COLO668 (cell line): ENCODE data around the gene BCORL1.

ENCODE experiments used
- DNase-seq: peaks from one replicate; lab custom pipeline; 2025; ENCODE audit not compliant: unreplicated experiment; lab: John Stamatoyannopoulos, UW

The BCORL1 gene, protein sequence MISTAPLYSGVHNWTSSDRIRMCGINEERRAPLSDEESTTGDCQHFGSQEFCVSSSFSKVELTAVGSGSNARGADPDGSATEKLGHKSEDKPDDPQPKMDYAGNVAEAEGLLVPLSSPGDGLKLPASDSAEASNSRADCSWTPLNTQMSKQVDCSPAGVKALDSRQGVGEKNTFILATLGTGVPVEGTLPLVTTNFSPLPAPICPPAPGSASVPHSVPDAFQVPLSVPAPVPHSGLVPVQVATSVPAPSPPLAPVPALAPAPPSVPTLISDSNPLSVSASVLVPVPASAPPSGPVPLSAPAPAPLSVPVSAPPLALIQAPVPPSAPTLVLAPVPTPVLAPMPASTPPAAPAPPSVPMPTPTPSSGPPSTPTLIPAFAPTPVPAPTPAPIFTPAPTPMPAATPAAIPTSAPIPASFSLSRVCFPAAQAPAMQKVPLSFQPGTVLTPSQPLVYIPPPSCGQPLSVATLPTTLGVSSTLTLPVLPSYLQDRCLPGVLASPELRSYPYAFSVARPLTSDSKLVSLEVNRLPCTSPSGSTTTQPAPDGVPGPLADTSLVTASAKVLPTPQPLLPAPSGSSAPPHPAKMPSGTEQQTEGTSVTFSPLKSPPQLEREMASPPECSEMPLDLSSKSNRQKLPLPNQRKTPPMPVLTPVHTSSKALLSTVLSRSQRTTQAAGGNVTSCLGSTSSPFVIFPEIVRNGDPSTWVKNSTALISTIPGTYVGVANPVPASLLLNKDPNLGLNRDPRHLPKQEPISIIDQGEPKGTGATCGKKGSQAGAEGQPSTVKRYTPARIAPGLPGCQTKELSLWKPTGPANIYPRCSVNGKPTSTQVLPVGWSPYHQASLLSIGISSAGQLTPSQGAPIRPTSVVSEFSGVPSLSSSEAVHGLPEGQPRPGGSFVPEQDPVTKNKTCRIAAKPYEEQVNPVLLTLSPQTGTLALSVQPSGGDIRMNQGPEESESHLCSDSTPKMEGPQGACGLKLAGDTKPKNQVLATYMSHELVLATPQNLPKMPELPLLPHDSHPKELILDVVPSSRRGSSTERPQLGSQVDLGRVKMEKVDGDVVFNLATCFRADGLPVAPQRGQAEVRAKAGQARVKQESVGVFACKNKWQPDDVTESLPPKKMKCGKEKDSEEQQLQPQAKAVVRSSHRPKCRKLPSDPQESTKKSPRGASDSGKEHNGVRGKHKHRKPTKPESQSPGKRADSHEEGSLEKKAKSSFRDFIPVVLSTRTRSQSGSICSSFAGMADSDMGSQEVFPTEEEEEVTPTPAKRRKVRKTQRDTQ (N-terminal part only)

DNA sequence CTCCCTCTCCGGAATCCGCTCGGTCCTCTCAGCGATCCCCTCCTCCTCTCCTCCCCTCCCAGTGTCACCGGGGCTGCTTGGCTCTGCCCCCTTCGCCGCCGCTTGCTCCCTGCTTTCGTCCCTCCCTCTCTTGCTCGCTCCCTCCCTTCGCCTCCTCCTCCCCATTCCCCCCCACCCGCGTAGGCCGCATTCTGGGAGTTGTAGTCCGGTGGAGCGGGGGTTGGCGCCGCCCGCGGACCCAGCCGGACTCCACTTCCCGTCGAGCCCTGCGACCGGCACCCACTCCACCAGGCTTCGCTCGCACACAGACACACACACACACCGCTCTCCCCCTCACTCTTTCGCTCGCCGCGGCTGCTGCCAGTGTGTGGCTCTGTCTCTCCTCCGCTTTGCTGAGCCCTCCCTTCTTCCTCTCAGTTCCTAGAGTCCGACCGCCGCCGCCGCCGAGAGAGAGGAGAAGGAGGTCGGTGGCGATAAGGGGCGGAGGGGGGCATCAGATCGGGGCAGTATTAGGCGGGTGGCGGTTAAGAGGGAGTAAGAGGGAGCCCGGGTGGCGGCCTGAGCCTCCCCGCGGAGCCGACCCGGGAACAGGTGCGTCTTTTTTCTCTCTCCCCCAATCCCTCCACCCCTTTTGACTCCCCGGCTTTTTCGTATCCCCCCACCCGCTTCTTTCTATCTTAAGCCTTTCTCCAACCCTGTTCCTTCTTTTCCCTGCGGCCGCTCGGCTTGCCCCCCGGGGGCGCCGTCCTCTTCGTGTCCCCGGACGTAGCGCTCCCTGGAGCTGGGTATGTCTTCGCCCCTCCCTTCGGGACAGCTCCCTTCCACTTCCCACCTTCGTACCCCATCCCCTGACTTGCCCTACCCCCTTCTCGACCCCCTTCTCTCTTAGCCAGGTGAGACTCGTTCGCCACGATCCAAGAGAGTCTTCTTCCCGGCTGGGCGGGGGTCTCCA is at the start of gene BCORL1:
BCORL1 (plus strand) TSS at position 336 of the 952 bp plus-strand sequence. CDS start 22,597 bp downstream, outside the sequence.
- DNase-seq: peak; percentile 88

DNA sequence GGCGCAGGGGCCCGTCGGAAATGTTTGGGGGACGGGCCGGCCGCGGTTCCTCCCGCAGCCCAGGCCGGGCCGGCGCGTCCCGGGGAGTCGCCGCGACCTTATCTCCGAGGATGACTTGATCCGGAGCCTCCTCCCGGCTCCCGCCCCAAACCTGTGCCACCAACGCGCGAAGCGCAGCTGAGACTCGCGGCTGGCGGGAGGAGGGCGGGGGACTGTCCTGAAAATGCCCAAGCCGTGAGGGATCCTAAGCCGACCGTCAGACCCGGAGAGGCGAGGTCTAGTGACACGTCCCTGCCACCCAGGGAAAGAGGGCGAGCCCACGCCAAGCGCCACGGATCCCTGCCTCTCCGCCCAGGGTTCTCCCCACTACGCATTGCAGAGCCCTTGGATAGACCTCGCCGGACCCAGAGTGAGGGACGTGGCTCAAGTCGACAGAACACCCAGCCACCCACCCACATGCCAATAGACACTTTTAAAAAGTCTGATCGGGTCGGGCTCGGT is 49.6 kb upstream of the BCORL1 start:
- peak; percentile 16 for DNase-seq

DNA sequence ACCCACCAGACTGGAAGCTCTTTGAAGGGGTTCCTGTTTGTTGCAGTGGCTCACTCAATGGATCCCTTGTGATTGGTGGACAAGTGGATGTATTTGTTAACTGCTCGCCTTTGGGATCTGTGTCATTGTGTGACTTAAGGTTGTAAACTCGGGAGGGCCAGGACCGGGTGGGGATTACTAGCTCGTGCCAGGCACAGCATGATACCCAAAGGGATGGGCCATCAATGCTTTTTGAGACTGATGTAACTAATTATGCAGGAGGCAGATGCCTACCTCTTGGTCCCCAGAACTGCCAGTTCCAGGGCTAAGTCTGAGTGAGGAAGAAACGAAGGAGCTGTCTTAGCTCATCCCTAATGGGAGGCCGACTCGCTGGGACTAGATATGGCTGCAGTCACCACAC is 48.7 kb upstream of the BCORL1 start:
- no peak for DNase-seq

DNA sequence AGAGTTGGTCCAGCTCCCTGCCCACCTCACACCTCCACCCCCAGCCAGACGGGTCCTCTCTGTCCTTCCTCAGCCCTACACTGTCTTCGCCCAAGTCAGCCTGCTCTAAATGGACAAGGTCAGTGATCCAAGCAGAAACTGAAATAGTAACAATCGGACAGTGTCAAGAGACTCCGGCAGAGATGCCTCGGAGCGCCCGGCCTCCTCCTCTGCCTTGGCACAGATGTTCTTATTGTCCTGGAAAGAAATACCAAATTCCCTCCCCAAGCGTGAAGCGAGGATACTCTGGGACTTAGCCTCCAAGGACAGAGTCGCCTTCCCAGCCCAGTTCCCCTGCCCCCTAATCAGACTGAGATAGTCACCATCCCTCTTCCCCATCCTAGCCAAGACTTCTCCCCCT is 48.0 kb upstream of the BCORL1 start:
- DNase-seq: no peak

DNA sequence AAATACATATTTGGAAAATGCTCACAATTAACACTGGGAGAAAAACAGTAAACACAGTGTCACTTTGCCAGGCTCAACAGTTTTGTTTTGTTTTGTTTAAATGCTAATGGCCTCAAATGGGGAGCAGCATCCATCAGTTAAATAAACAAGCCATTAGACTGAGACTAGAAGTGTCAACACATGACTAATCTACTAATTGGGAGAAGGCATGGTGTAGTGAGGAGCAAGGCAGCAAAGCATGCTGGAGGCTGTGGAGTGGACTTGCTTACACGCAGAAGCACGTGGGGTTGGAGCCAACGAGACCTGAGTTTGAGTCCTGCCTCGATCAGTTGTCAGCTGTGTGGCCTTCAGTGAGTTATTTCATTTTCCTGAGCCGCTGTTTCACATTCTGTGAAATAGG is 47.5 kb upstream of the BCORL1 start:
- no peak for DNase-seq

DNA sequence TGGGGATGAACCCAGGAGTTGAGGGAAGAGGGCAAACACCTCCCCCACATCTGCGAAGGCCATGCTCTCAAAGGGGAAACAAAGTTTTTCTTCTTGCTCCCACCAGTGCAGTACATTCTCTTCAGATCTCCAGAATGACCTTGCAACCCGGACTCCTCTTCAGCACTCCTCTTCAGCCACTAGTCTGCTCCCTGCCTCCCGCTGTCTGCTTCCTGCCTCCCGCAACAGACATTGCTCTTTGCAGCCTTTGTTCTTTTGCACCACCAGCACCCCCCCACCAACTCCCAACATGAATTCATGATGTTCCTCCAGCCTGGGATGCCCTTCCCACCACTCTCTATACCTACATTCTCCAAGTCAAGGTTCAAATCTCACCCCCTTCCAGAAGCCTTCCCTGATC is 44.4 kb upstream of the BCORL1 start:
- no peak for DNase-seq

DNA sequence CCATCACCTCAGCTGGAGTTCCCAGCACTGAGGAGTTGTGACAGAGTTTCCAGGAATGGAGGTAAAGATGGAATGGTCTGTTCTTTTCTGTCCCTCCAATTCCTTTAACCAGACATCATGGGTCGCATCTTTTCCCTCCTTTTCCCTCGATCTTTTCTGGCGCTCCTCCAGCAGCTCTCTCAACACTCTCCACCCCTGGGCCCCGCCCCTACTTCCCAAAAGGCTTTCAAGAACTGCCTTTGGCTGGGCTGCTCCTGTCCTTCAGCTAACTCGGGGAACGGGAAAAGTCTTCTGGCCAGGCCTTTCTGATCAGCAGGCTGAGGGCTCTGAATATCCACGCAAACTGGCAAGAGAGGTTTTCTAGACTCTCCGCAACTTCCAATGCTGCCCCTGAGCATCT is 42.4 kb upstream of the BCORL1 start:
- no peak for DNase-seq

DNA sequence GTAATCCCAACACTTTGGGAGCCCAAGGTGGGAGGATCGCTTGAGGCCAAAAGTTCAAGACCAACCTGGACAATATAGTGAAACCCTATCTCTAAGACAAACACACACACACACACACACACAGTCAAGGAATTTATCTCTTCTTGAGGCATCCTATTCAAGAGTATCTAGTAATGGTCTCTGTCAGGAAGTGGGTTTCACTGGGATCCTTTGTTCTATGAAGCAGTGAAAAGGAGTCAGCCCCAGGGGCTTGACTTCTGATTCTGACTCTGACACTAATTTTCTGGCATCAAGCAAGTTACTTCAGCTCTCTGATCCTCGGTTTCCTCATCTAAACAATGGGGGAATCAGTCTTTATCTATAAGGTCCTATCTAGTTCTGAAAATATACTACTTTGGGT is 41.7 kb upstream of the BCORL1 start:
- no peak for DNase-seq

DNA sequence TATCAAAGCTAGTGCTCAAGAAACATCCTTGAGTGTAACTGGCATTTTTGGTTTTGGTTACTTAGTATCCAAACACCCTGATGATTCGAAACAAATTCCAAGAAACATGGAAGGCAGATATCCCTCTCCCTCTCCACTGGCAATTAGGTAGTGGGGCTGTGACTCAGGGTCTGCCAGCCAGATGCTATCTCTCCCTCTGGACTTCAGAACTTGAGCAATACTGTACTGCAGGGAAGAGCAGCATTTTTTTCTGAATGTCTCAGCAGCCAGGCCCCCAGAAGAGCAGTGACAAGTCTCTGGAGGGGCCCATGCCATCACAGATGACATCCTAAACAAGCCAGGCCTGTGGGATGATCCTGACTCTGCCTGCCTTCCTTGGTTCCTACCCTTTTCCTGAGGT is 37.3 kb upstream of the BCORL1 start:
- DNase-seq: no peak

DNA sequence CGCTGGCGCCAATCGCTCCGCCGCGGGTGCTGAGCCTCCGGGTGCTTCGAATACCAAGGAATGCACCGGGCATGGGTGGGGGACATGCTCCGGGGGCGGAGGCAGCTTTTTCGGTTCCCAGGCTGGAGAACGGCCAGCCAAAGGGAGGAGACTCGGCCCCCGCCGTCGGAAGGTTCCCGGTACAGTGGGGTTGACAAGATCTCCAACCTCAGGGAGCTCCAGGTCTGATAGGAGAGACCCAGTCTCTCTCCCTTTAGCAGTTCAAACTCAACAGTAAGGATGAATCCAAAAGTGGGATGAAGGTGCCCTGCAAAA is 29.1 kb upstream of the BCORL1 start:
- no peak for DNase-seq

DNA sequence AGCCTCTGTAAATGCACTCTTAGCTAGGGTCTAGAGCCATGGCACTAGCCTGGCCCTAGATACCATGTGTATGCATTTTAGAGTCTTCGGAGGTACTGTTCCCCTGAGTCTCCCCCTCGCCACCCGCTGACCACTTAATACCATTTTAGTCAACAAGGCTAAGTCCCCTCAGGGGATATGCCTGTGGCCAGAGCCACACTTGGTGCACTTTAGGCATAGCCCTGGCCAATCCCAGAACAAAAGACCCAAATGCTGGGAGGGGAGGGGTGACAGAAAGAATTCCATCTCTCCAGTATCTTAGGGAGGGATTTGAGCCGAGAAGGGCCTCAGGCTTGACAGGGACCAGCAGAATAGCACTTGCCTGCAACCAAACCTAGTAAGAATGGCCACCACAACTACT is 28.6 kb upstream of the BCORL1 start:
- DNase-seq: no peak

DNA sequence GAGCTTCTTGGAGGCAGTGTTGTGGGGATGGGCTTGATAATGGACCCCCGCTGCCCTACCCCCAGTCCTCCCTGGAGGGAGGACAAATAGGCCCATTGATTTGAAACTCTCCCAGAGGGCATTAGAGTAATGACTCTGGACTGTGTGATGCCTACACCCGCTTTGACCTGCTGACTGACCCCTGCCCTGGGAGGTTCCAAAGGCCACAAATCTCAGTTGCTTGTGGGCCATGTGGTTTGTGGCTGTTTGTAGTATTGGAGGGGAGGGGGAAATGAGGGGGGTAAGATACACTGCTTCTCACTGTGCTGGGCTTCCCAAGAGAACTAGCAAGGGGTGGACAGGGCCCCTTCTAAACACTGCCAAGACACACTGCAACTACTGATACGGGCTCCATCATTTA is 27.6 kb upstream of the BCORL1 start:
- DNase-seq: no peak

DNA sequence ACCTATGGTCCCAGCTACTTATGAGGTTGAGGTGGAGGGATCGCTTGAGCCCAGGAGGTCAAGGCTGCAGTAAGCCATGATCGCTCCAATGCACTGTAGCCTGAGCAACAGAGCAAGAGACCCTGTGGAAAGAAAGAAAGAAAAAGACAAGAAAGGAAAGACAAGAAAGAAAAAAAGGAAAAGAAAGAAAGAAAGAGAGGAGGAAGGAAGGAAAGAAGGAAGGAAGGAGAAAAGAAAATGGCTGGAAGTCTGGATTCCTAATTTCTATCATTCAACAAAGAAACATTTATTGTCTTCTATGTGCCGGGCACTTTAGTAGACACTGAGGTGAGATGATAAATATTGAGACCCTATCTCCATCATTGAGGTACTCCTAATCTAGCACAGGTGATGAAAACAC is 26.8 kb upstream of the BCORL1 start:
- no peak for DNase-seq

DNA sequence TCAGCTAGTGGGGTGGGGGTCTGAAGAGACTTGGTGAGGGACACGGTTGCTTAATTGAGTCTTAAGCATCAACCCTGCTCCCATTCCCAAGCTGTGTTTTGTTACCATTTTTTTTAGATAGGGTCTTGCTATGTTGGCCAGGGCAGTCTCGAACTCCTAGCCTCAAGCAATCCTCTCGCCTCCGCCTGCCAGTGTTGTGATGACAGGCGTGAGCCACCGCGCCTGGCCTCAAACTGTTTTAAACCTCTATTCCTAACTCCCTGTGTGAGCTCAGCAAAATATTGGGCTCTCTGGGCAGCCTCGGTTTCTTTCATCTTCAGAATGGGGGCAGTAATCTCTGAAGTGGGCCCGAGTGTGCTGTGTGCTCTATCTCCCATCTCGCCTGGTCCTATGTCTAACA is 26.3 kb upstream of the BCORL1 start:
- DNase-seq: no peak

DNA sequence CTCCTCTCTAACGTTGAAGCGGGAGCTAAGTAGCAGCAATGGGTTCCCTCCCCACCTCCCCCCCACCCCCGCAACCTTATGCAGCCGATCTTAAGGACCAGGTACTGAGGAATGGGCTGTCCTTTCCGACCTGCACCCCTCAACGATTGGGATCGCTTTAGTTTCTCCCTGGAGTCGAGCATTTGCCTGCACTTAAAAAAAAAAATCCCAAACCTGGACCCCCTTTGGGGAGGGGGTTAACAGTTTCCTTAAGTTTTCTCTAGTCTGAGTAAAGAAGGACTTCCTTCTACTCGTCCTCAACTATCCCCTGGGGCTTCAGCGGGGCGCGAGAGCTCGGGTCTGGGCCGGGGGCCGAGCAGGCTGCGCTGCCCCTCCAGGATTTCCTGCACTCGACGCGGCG is 25.7 kb upstream of the BCORL1 start:
- DNase-seq: no peak

DNA sequence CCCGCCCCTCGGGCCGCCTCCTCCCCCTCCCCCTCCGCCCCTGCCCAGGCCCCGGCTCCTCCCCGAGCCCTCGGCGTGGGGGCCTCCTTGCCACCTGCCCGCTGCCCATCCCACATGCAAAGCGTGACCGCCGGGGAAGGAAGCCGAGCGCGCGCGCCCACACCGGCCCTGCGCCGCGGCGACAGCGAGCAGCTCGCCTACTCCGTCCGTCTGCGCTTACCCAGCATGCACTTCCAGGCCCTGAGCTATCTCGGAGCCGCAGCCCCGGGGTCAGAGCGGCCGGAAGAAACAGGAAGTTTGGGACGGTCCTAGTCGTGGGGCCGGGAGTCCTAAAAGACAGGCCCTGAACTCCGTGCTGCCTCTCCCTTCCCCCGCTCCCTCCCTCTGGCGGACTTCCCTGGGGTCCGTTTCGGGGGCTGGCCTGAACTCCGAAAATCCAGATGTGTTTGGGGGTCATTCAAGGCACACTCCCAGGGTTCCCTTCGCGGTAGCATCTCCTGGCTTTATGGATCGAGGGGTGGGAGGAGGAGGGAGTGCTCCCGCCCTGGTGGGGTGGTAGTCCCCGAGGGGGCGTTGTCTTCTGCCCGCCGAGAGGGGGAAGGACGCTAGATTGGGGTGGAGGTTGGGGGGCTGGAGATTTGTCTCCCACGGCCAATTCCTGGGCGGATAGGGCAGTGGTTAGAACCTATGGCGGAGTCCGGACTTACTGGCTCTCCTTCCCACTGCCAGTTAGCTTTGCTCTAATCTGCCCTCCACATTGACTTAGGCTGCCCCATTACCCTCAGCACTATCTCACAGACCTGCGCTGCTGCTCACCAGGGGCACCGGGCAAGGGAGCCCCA is 25.0 kb upstream of the BCORL1 start:
- peak; percentile 76 for DNase-seq

DNA sequence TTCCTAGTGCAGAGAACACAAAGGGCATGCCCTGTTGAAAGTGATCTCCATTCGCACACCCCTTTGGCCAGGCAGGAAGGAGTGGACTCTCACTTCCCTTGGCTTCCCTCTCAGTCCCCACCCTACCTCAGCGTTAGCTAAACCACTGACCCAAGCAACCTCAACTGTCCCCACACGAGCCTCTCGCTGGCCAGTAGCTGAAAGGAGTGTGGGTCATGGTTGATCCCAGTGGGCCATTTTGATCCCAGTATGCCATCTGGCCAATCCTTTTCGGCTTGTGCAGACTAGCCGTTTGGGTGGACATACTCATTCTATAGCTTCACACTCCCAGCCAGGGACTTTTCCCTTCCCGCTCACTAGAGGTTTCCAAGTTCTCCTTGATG is 24.4 kb upstream of the BCORL1 start:
- DNase-seq: no peak

DNA sequence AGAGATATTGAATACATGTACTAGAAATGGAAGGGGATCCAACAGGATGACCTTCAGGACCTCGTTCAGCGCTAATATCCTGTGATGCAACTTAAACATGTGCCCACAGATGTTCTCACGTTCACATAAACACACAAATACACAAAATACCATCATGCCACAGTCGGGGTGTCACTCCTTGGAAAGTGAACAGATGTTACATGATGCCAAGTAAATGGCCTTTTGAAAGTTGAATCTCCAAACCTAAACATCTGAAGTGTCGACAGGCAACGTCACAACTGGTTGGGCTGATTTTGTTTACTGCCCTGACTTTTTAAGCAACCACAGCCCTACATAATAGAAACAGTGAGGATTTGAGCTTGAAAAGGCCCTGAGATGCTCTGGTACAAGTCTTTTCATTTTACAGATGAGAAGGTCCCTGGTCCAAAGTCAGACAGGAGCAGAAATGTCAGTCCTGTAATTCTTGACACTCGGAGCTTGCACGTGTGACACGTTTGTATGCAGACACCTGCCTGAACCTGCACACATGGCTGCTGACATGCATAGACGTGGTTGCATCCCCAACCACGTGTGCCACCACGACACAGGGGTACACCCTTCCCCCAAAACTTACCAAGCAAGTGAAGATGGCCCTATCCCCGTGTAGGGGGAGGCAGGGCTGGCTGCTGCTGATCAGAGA is 23.5 kb upstream of the BCORL1 start:
- DNase-seq: no peak

DNA sequence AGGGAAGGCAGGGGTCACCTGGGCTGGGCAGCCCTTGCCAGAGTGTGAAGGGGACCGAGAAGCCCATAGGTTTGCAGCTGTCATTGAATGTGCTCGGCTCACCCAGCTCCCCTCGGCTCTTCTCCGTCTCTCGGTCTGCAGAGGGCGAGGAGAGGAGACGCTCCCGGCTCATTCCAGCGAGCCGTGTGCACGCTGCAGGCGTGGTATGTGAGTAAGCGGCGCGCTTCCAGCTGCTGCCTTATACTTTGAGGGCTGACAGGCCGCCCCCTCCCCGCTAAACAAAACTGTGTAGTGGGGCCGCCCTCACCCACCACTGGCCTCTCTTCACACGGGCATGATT is 23.0 kb upstream of the BCORL1 start:
- no peak for DNase-seq
